AG04449 (cell line): ENCODE data around the gene ADTRP.
"Not testable (repeated sequence)": the region's sequence is repeated elsewhere in the genome, so short reads cannot be mapped to it uniquely, and the experiment has no call there.

Experiments used
- CTCF ChIA-PET: fragments of 350-600 bp; formaldehyde crosslinking; extraction: SDS; loops from one replicate; lab custom pipeline; 2021; ENCODE audit warnings: antibody characterized with exemption; lab: Yijun Ruan, JAX
- POLR2A ChIA-PET: fragments of 400-600, 350-600 bp; formaldehyde crosslinking; extraction: SDS; loops from one replicate; lab custom pipeline; 2020; ENCODE audit warnings: antibody characterized with exemption, inconsistent platforms; lab: Yijun Ruan, JAX
- DNase-seq: peaks from one replicate; pipeline ENCODE4 v3.0.0-alpha.2; 2010; ENCODE audit warnings: low read depth, low spot score
- H3K4me3 ChIP-seq: 2 replicates; pipeline ENCODE4 v1.5.1; 2011; ENCODE audit warnings: low read depth, mild to moderate bottlenecking, control low read depth, low read length
- TF ChIP-seq, protein P1 (sequence below): IDR thresholded peaks from one replicate; pipeline ENCODE4 v1.5.1; 2011; ENCODE audit warnings: mild to moderate bottlenecking, moderate library complexity, low read length, control low read depth, inconsistent platforms; ENCODE audit not compliant: insufficient read depth; ENCODE audit errors: missing control alignments

ADTRP gene

DNA sequence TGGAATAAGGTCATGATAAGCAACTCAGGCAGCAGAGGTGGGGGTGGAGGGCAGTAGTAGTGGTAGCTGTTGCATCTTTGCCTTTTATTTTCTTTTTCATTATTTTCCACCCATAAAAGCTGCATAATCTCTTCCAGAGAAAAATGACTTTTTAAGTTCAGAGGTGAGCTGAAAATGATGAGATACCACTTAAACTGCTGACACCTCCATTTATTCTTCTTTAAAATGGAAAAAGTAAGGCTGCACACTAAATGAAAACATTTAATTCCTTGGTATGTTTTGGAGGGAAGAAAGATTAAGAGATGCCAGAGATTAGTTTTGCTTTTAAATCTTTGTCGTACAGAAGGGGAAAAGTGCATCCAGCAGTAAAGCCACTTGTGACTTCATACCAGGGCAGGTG lies 97.2 kb downstream of the ADTRP start:
- DNase-seq = no peak
- TF ChIP-seq, protein P1, sequence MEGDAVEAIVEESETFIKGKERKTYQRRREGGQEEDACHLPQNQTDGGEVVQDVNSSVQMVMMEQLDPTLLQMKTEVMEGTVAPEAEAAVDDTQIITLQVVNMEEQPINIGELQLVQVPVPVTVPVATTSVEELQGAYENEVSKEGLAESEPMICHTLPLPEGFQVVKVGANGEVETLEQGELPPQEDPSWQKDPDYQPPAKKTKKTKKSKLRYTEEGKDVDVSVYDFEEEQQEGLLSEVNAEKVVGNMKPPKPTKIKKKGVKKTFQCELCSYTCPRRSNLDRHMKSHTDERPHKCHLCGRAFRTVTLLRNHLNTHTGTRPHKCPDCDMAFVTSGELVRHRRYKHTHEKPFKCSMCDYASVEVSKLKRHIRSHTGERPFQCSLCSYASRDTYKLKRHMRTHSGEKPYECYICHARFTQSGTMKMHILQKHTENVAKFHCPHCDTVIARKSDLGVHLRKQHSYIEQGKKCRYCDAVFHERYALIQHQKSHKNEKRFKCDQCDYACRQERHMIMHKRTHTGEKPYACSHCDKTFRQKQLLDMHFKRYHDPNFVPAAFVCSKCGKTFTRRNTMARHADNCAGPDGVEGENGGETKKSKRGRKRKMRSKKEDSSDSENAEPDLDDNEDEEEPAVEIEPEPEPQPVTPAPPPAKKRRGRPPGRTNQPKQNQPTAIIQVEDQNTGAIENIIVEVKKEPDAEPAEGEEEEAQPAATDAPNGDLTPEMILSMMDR = no peak
- H3K4me3 ChIP-seq = no peak overlapping the region
- ChIA-PET CTCF (interaction anchor here (0.7 kb wide), 1 partner anchor 9 kb away, joined by 3 read pairs; no protein-coding TSS in a partner anchor), POLR2A (no interaction called here)

DNA sequence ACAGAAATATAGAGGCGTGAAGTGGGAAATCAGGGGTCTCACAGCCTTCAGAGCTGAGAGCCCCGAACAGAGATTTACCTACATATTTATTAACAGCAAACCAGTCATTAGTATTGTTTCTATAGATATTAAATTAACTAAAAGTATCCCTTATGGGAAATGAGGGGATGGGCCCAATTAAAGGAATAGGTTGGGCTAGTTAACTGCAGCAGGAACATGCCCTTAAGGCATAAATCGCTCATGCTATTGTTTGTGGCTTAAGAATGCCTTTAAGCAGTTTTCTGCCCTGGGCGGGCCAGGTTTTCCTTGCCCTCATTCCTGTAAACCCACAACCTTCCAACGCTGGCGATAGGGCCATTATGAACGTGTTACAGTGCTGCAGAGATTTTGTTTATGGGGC lies 98.1 kb downstream of the ADTRP start:
- H3K4me3 ChIP-seq = not testable (repeated sequence)

DNA sequence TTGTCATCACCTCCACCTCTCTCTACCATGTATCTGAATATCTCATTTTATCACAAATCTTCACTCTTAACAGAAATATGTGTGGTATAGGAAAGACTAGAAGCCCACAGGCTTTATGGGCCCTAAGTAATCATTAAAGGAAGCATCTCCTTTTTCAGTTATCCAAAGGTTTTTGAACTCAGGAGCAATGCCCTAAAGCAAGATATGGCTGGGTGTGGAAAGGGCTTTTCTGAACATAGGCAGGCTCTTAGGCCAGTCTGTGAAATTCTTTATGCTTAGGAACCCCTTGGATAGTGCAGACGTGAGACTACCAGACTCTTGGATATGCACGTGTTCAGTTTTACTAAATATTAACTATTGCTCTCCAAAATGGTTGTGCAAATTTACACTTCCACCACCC lies 99.5 kb downstream of the ADTRP start:
- ChIA-PET CTCF (interaction anchor here (0.6 to 1.5 kb wide), 2 partner anchors 289 to 555 kb away, joined by 3 to 4 read pairs; no protein-coding TSS in a partner anchor), POLR2A (no interaction called here)
- TF ChIP-seq, protein P1 = no peak
- no peak for DNase-seq
- H3K4me3 ChIP-seq = no peak overlapping the region

More for the DNA sequence above, 98.1 kb downstream of the ADTRP start:
- POLR2A ChIA-PET, CTCF ChIA-PET, DNase-seq: not testable (repeated sequence)

DNA sequence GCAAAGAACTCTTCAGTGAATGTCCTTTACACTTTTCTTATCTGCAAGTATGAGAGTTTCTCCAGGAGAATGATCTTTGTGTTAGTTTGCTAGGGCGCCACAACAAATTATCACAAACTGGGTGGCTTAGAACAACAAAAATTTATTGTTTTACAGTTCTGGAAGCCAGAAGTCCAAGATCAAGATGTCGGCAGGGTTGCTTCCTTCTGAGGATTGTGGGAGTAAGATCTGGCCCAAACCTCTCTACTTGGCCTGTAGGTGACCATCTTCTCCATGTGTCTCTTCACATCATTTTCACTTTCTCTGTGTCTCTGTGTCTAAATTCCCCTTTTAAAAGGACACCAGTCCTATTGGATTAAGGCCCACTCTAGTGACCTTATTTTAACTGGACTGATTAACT lies 103.0 kb downstream of the ADTRP start:
- TF ChIP-seq, protein P1 = no peak
- H3K4me3 ChIP-seq = no peak overlapping the region
- DNase-seq = no peak
- CTCF ChIA-PET = interaction anchor here (1.0 kb wide), 1 partner anchor 8 kb away, joined by 3 read pairs; no protein-coding TSS in a partner anchor
- POLR2A ChIA-PET = no interaction called here

DNA sequence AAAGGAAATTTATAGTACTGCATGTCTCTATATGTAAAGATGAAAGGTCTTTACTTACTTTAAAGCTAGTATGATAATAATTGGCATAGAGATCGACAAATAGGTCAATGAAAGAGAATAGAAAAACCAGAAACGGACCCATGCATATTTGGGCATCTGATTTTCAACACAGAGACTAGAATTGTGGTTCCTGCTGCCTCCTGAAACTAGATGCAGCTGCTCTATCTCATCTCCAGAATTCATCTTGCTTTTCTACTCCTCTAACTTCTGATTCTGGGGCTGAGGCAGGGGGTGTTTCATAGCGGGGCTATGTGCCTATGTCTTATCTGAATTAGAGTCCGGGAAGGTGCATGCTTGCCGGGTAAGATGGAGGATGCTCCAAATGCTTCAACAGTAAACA lies 105.9 kb downstream of the ADTRP start:
- TF ChIP-seq, protein P1 = no peak
- no peak for DNase-seq
- ChIA-PET POLR2A (no interaction called here), CTCF (interaction anchor here (2.7 kb wide), 1 partner anchor 17 kb away, joined by 15 read pairs; no protein-coding TSS in a partner anchor)
- H3K4me3 ChIP-seq = no peak overlapping the region

DNA sequence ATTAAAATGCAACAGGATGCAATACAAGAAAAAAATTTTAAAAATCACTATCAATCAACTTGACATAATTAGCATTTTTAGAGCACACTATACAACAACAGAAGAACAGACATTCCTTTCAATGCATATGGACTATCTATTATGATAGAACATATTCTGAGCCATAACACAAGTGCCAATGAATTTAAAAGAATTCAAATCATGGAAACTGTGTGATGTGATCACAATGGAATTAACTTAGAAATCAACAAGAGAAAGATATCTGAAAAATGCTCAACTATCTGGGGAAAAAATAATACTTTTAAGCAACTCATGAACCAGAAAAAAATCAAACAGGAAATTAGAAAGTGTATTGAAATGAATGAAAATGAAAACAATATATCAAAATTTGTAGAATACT lies 106.3 kb downstream of the ADTRP start:
- peak; percentile 46 for DNase-seq
- CTCF ChIA-PET = interaction anchor here (2.7 kb wide), 1 partner anchor 17 kb away, joined by 15 read pairs; no protein-coding TSS in a partner anchor
- POLR2A ChIA-PET = no interaction called here

More for the DNA sequence above, 106.3 kb downstream of the ADTRP start:
- TF ChIP-seq, protein P1 = no peak
- H3K4me3 ChIP-seq = no peak overlapping the region
